Measurements from ENCODE around the gene MBLAC1. TPM values are rescaled to one million over a fixed set of nuclear protein-coding genes. Genes with fewer than 3 reads are reported as not detected.

MBLAC1 gene
- total RNA-seq, 1 donor from 2014 or later = 2.3 TPM

DNA sequence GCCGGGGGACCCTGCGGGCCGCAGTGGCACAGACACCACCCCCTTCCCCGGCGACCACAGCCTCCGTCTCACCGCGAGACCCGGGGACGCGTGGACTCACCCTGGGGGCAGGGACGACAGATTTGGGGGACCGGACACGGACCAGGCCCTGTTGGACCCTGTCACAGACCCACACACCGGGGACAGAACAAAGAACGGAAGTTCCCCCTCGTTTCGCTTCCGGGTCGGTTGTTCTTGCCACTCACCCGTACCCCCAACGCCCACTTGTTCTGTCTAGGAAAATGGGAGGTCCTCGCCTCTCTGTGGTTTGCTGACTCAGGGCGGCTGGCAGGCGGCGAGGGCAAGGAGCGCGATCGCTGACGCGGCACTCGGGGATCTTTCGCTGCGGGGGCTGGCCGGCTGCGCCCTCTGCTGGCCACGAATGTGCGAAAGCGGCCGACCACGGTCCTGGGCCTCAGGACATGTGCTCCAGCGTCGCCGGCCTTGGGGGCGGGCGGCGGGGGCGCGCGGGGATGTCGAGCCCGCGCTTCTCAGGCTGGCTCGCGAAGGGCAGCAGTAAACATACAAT is 45.1 kb upstream of the MBLAC1 start, which contains the start of gene ZNF3:
TSS of gene ZNF3 (minus strand) at position 189 of the 568 bp plus-strand sequence. CDS start 4,366 bp downstream, outside the sequence.
- Mint-ChIP-seq H3K27me3 (ENCODE audit: unreplicated experiment) (no peaks in the 10 kb centered on the region), H3K4me3 (ENCODE audit: unreplicated experiment) (peak within 1 kb of the TSS; percentile 92), H3K27ac (ENCODE audit: unreplicated experiment) (peak within 1 kb of the TSS; percentile 92), H3K36me3 (ENCODE audit: unreplicated experiment) (peaks cover 15% of the 10 kb centered on the region), H3K4me1 (ENCODE audit: unreplicated experiment) (peaks cover 30% of the 10 kb centered on the region), H3K9me3 (ENCODE audit: unreplicated experiment) (no peaks in the 10 kb centered on the region)
- DNase-seq (ENCODE audit: extremely low spot score, unreplicated experiment) = peak; percentile 99
- TF ChIP-seq, protein P1, sequence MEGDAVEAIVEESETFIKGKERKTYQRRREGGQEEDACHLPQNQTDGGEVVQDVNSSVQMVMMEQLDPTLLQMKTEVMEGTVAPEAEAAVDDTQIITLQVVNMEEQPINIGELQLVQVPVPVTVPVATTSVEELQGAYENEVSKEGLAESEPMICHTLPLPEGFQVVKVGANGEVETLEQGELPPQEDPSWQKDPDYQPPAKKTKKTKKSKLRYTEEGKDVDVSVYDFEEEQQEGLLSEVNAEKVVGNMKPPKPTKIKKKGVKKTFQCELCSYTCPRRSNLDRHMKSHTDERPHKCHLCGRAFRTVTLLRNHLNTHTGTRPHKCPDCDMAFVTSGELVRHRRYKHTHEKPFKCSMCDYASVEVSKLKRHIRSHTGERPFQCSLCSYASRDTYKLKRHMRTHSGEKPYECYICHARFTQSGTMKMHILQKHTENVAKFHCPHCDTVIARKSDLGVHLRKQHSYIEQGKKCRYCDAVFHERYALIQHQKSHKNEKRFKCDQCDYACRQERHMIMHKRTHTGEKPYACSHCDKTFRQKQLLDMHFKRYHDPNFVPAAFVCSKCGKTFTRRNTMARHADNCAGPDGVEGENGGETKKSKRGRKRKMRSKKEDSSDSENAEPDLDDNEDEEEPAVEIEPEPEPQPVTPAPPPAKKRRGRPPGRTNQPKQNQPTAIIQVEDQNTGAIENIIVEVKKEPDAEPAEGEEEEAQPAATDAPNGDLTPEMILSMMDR (IDR thresholded peaks at IDR 0.05) = peak; percentile 96

GRCh38 chr7:100082978-100083377 is 43.8 kb upstream of the MBLAC1 start:
- Mint-ChIP-seq H3K4me1 (ENCODE audit: unreplicated experiment) (peaks cover 36% of the 10 kb centered on the region), H3K9me3 (ENCODE audit: unreplicated experiment) (no peaks in the 10 kb centered on the region), H3K27ac (ENCODE audit: unreplicated experiment) (peak overlapping the region; percentile 42), H3K36me3 (ENCODE audit: unreplicated experiment) (peaks cover 10% of the 10 kb centered on the region), H3K4me3 (ENCODE audit: unreplicated experiment) (no peak overlapping the region), H3K27me3 (ENCODE audit: unreplicated experiment) (no peaks in the 10 kb centered on the region)
- DNase-seq (ENCODE audit: extremely low spot score, unreplicated experiment) = no peak
- TF ChIP-seq, protein P1 (IDR thresholded peaks at IDR 0.05) = no peak

- DNase-seq (ENCODE audit: extremely low spot score, unreplicated experiment) = no peak
- H3K4me3 Mint-ChIP-seq (ENCODE audit: unreplicated experiment) = no peak overlapping the region
- H3K4me1 Mint-ChIP-seq (ENCODE audit: unreplicated experiment) = peaks cover 35% of the 10 kb centered on the region
- TF ChIP-seq, protein P1 (IDR thresholded peaks at IDR 0.05) = no peak
- no peaks in the 10 kb centered on the region for H3K27me3 Mint-ChIP-seq (ENCODE audit: unreplicated experiment)
- H3K27ac Mint-ChIP-seq (ENCODE audit: unreplicated experiment) = no peak overlapping the region
- peaks cover 3% of the 10 kb centered on the region for H3K36me3 Mint-ChIP-seq (ENCODE audit: unreplicated experiment)
- H3K9me3 Mint-ChIP-seq (ENCODE audit: unreplicated experiment) = no peaks in the 10 kb centered on the region
Measured at GRCh38 chr7:100085515-100085914, 41.3 kb upstream of the MBLAC1 start.

GRCh38 chr7:100087055-100087750 is 39.6 kb upstream of the MBLAC1 start:
- no peak for DNase-seq (ENCODE audit: extremely low spot score, unreplicated experiment)
- TF ChIP-seq, protein P1 (IDR thresholded peaks at IDR 0.05) = no peak
- peak overlapping the region; percentile 61 for H3K27ac Mint-ChIP-seq (ENCODE audit: unreplicated experiment)
- H3K4me3 Mint-ChIP-seq (ENCODE audit: unreplicated experiment) = peak overlapping the region; percentile 30
- H3K27me3 Mint-ChIP-seq (ENCODE audit: unreplicated experiment) = no peaks in the 10 kb centered on the region
- peaks cover 26% of the 10 kb centered on the region for H3K4me1 Mint-ChIP-seq (ENCODE audit: unreplicated experiment)
- H3K36me3 Mint-ChIP-seq (ENCODE audit: unreplicated experiment) = peaks cover 17% of the 10 kb centered on the region
- H3K9me3 Mint-ChIP-seq (ENCODE audit: unreplicated experiment) = no peaks in the 10 kb centered on the region

DNA sequence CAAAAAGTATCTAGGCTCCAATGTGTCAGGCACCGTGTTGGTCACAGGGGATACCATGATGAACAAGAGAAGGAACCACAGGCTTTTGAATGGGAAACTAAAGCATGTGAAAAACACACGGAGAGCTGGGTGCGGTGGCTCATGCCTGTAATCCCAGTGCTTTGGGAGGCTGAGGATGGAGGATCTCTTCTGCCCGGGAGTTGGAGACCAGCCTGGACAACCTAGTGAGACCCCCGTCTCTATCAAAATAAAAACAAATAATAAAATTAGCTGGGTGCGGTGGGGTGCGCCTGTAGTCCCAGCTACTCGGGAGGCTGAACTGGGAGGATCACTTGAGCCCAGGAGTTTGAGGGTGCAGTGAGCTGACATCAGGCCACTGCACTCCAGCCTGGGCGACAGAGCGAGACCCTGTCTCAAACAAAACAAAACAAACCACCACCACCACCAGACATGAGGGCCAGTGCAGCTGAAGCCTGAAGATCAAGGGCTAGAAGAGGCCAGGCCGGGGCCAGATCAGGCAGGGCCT is 38.6 kb upstream of the MBLAC1 start:
- DNase-seq (ENCODE audit: extremely low spot score, unreplicated experiment) = no peak
- peaks cover 23% of the 10 kb centered on the region for H3K4me1 Mint-ChIP-seq (ENCODE audit: unreplicated experiment)
- H3K27me3 Mint-ChIP-seq (ENCODE audit: unreplicated experiment) = no peaks in the 10 kb centered on the region
- H3K4me3 Mint-ChIP-seq (ENCODE audit: unreplicated experiment) = peak overlapping the region; percentile 83
- TF ChIP-seq, protein P1 (IDR thresholded peaks at IDR 0.05) = no peak
- H3K27ac Mint-ChIP-seq (ENCODE audit: unreplicated experiment) = peak overlapping the region; percentile 91
- peaks cover 25% of the 10 kb centered on the region for H3K36me3 Mint-ChIP-seq (ENCODE audit: unreplicated experiment)
- no peaks in the 10 kb centered on the region for H3K9me3 Mint-ChIP-seq (ENCODE audit: unreplicated experiment)

Measured in osteocyte (in vitro differentiated cells).